ENCODE results near the gene ARV1.
A peak's percentile ranks its signal among the peaks of the same experiment; 100 is the strongest.
"Not testable (repeated sequence)": the region's sequence is repeated elsewhere in the genome, so short reads cannot be mapped to it uniquely, and the experiment has no call there.

Gene ARV1

GRCh38 chr1:231040800-231041718 is 62.2 kb downstream of the ARV1 start:
- no peak for TF ChIP-seq CTCF (IDR thresholded peaks at IDR 0.05; ENCODE audit: unreplicated experiment in 3 of 3)
- H3K27me3 Mint-ChIP-seq (ENCODE audit: low read depth): peaks cover 67% of the 10 kb centered on the region
- H3K27ac Mint-ChIP-seq: peak overlapping the region; percentile 13 to 52 (median 38)
- peak overlapping the region; percentile 78 to 83 (median 83) for H3K4me3 Mint-ChIP-seq
- H3K36me3 Mint-ChIP-seq (ENCODE audit: low read depth): peaks cover 8% of the 10 kb centered on the region
- peaks cover 9% of the 10 kb centered on the region for H3K9me3 Mint-ChIP-seq
- peaks cover 18% of the 10 kb centered on the region for H3K4me1 Mint-ChIP-seq

GRCh38 chr1:231041719-231042261 is 62.9 kb downstream of the ARV1 start:
- Mint-ChIP-seq H3K4me3 (peak overlapping the region; percentile 73 to 83 (median 78)), H3K27ac (peak overlapping the region in 1 of 3 experiments; percentile 13), H3K27me3 (ENCODE audit: low read depth) (peaks cover 67% of the 10 kb centered on the region), H3K4me1 (peaks cover 18% of the 10 kb centered on the region), H3K9me3 (peaks cover 9% of the 10 kb centered on the region), H3K36me3 (ENCODE audit: low read depth) (peaks cover 8% of the 10 kb centered on the region)
- TF ChIP-seq CTCF (IDR thresholded peaks at IDR 0.05; ENCODE audit: unreplicated experiment in 3 of 3): no peak

- no peaks in the 10 kb centered on the region for H3K36me3 Mint-ChIP-seq (ENCODE audit: low read depth)
- H3K27ac Mint-ChIP-seq: no peak overlapping the region
- no peak for TF ChIP-seq CTCF (IDR thresholded peaks at IDR 0.05; ENCODE audit: unreplicated experiment in 3 of 3)
- H3K4me3 Mint-ChIP-seq: no peak overlapping the region
- H3K27me3 Mint-ChIP-seq (ENCODE audit: low read depth): peaks cover 70% of the 10 kb centered on the region
- peaks cover 5% of the 10 kb centered on the region for H3K4me1 Mint-ChIP-seq
- H3K9me3 Mint-ChIP-seq: peaks cover 12% of the 10 kb centered on the region
Measured at GRCh38 chr1:231044588-231044987, 65.7 kb downstream of the ARV1 start.

GRCh38 chr1:231045286-231045685 is 66.4 kb downstream of the ARV1 start:
- H3K27ac Mint-ChIP-seq: no peak overlapping the region
- TF ChIP-seq CTCF (IDR thresholded peaks at IDR 0.05; ENCODE audit: unreplicated experiment in 3 of 3): no peak
- H3K4me3 Mint-ChIP-seq: no peak overlapping the region
- peaks cover 12% of the 10 kb centered on the region for H3K9me3 Mint-ChIP-seq
- no peaks in the 10 kb centered on the region for H3K36me3 Mint-ChIP-seq (ENCODE audit: low read depth)
- H3K27me3 Mint-ChIP-seq (ENCODE audit: low read depth): peaks cover 71% of the 10 kb centered on the region
- peaks cover 5% of the 10 kb centered on the region for H3K4me1 Mint-ChIP-seq

GRCh38 chr1:231045921-231046729 is 67.2 kb downstream of the ARV1 start:
- Mint-ChIP-seq H3K9me3 (peaks cover 12% of the 10 kb centered on the region), H3K27me3 (ENCODE audit: low read depth) (peaks cover 67% of the 10 kb centered on the region)
- not testable (repeated sequence) for H3K27ac Mint-ChIP-seq; H3K4me1 Mint-ChIP-seq; H3K4me3 Mint-ChIP-seq; H3K36me3 Mint-ChIP-seq (ENCODE audit: low read depth)
